Effector CD4-positive, alpha-beta T cell (primary cell): Measurements from ENCODE around the gene ERVH48-1.
"Not testable (repeated sequence)": the region's sequence is repeated elsewhere in the genome, so short reads cannot be mapped to it uniquely, and the experiment has no call there.

Source experiments
- DNase-seq: peaks from one replicate; pipeline ENCODE4 v3.0.0-alpha.2; 2020

Gene ERVH48-1

GRCh38 chr21:42938606-42938995, 13.2 kb upstream of the ERVH48-1 start:
- DNase-seq = not testable (repeated sequence)

GRCh38 chr21:42937960-42938605, 12.7 kb upstream of the ERVH48-1 start:
- no peak for DNase-seq

GRCh38 chr21:42937034-42937940, 11.9 kb upstream of the ERVH48-1 start:
- not testable (repeated sequence) for DNase-seq

- not testable (repeated sequence) for DNase-seq
Observed at GRCh38 chr21:42936360-42936759, 10.9 kb upstream of the ERVH48-1 start.

- DNase-seq = not testable (repeated sequence)
Observed at GRCh38 chr21:42933973-42934372, 8.5 kb upstream of the ERVH48-1 start.

GRCh38 chr21:42933137-42933970, 7.9 kb upstream of the ERVH48-1 start:
- not testable (repeated sequence) for DNase-seq

GRCh38 chr21:42932378-42933136, 7.1 kb upstream of the ERVH48-1 start:
- not testable (repeated sequence) for DNase-seq

GRCh38 chr21:42931560-42932235, 6.3 kb upstream of the ERVH48-1 start:
- no peak for DNase-seq

- no peak for DNase-seq
Observed at GRCh38 chr21:42929969-42930368, 4.5 kb upstream of the ERVH48-1 start.

- DNase-seq = not testable (repeated sequence)
Observed at GRCh38 chr21:42927474-42928200, 2.2 kb upstream of the ERVH48-1 start.

- DNase-seq = no peak
Observed at GRCh38 chr21:42924433-42924751, 1.0 kb downstream of the ERVH48-1 start.

- DNase-seq = peak; percentile 42
Observed at GRCh38 chr21:42923553-42924432, 1.6 kb downstream of the ERVH48-1 start.

GRCh38 chr21:42922918-42923317, 2.5 kb downstream of the ERVH48-1 start:
- DNase-seq = no peak

- no peak for DNase-seq
Observed at GRCh38 chr21:42921927-42922326, 3.5 kb downstream of the ERVH48-1 start.

- no peak for DNase-seq
Observed at GRCh38 chr21:42918291-42918690, 7.1 kb downstream of the ERVH48-1 start.

GRCh38 chr21:42913476-42913875, 12.0 kb downstream of the ERVH48-1 start:
- no peak for DNase-seq

- DNase-seq = not testable (repeated sequence)
Observed at GRCh38 chr21:42911920-42912319, 13.5 kb downstream of the ERVH48-1 start.

- not testable (repeated sequence) for DNase-seq
Observed at GRCh38 chr21:42908484-42908883, 16.9 kb downstream of the ERVH48-1 start.

GRCh38 chr21:42906233-42906632, 19.2 kb downstream of the ERVH48-1 start:
- DNase-seq = no peak

GRCh38 chr21:42905195-42905594, 20.2 kb downstream of the ERVH48-1 start:
- DNase-seq = no peak
